Esophagus squamous epithelium (tissue), 4 donors: ENCODE results near the gene TWF1.
A peak's percentile ranks its signal among the peaks of the same experiment; 100 is the strongest.

ENCODE experiments used
- POLR2A ChIP-seq, 4 donors: fragments of 450-650 bp; IDR thresholded peaks; one replicate each; pipeline ENCODE4 v1.6.1; 2017; ENCODE audit warnings: antibody characterized with exemption in 4 of 4, mild to moderate bottlenecking in 4 of 4, moderate library complexity in 3 of 4
- TF ChIP-seq, protein P1 (sequence below), 6 experiments: fragments of 450-650 bp in 4 of 6; fragments of 200-600 bp in 2 of 6; sonication (generic) in 2 of 6; IDR thresholded peaks; one replicate each; pipeline ENCODE4 v1.5.1; 2016 to 2019; ENCODE audit warnings: antibody characterized with exemption in 6 of 6, mild to moderate bottlenecking in 4 of 6, moderate library complexity in 4 of 6

DNA sequence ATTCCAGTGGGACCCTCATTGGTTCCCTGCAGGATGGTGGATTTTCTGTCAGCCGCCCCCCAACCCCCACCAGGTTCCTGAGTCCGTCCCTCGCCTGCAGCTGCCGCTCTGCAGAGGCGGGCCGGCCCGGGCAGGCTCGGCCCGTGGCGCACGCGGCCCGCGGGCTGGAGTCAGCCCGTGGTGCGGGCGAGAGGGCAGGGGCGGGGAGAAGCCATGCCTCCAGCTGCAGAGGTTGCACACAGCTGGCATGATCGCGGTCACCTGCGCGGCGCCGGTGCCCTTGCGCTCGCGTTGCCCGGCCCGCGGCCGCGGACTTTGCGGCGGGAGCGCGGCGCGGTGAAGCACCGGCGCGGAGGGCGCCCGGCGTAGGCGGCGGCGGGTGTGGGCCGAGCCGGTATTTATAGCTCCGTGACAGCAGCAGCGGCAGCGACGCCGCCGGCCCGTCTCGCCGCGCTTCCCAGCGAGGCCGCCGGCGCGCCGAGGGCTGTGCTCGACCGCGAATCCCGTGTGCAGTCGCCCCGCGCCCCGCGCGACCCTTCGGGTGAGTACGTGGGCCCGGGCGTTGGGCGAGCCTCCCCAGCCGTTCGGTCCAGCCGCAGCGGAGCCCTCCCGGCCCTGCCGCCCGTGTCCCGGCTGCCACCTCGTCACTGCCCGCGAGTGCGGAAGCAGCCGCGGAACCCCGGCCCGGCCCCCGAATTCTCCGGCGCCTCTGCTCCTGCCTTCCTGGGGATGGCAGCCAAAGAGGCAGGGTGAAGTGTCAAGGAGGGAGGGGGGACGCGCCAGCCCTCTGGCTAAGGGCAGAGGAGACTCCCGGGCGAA lies 29.7 kb upstream of the TWF1 start, which contains the start of gene TMEM117:
- TF ChIP-seq, protein P1, sequence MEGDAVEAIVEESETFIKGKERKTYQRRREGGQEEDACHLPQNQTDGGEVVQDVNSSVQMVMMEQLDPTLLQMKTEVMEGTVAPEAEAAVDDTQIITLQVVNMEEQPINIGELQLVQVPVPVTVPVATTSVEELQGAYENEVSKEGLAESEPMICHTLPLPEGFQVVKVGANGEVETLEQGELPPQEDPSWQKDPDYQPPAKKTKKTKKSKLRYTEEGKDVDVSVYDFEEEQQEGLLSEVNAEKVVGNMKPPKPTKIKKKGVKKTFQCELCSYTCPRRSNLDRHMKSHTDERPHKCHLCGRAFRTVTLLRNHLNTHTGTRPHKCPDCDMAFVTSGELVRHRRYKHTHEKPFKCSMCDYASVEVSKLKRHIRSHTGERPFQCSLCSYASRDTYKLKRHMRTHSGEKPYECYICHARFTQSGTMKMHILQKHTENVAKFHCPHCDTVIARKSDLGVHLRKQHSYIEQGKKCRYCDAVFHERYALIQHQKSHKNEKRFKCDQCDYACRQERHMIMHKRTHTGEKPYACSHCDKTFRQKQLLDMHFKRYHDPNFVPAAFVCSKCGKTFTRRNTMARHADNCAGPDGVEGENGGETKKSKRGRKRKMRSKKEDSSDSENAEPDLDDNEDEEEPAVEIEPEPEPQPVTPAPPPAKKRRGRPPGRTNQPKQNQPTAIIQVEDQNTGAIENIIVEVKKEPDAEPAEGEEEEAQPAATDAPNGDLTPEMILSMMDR (IDR thresholded peaks at IDR 0.05), result no peak
- TF ChIP-seq POLR2A (IDR thresholded peaks at IDR 0.05), result peak in 2 of 4 donors; percentile 52 to 65
